Measurements from ENCODE around the gene PDRG1.

PDRG1 gene

GRCh38 chr20:31896049-31896448 is 55.8 kb downstream of the PDRG1 start:
- TF ChIP-seq TAF1 (IDR thresholded peaks at IDR 0.05; ENCODE audit: borderline replicate concordance, insufficient read depth, low read length) (no peak), FOXP2 (optimal IDR thresholded peaks at IDR 0.05; ENCODE audit: borderline replicate concordance, extremely low read depth, extremely low read length, insufficient read depth) (no peak), SIN3A (IDR thresholded peaks at IDR 0.05; ENCODE audit: borderline replicate concordance, insufficient read depth, low read length) (no peak), POLR2AphosphoS5 (IDR thresholded peaks at IDR 0.05; ENCODE audit: low read depth, low read length) (no peak)
- TF ChIP-seq, protein P1, sequence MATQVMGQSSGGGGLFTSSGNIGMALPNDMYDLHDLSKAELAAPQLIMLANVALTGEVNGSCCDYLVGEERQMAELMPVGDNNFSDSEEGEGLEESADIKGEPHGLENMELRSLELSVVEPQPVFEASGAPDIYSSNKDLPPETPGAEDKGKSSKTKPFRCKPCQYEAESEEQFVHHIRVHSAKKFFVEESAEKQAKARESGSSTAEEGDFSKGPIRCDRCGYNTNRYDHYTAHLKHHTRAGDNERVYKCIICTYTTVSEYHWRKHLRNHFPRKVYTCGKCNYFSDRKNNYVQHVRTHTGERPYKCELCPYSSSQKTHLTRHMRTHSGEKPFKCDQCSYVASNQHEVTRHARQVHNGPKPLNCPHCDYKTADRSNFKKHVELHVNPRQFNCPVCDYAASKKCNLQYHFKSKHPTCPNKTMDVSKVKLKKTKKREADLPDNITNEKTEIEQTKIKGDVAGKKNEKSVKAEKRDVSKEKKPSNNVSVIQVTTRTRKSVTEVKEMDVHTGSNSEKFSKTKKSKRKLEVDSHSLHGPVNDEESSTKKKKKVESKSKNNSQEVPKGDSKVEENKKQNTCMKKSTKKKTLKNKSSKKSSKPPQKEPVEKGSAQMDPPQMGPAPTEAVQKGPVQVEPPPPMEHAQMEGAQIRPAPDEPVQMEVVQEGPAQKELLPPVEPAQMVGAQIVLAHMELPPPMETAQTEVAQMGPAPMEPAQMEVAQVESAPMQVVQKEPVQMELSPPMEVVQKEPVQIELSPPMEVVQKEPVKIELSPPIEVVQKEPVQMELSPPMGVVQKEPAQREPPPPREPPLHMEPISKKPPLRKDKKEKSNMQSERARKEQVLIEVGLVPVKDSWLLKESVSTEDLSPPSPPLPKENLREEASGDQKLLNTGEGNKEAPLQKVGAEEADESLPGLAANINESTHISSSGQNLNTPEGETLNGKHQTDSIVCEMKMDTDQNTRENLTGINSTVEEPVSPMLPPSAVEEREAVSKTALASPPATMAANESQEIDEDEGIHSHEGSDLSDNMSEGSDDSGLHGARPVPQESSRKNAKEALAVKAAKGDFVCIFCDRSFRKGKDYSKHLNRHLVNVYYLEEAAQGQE (IDR thresholded peaks at IDR 0.05; ENCODE audit: insufficient read depth in 1 of 2, low read depth in 2 of 2, low read length in 2 of 2) = no peak

- TF ChIP-seq, protein P1 (IDR thresholded peaks at IDR 0.05; ENCODE audit: insufficient read depth in 1 of 2, low read depth in 2 of 2, low read length in 2 of 2) = no peak
- TF ChIP-seq TAF1 (IDR thresholded peaks at IDR 0.05; ENCODE audit: borderline replicate concordance, insufficient read depth, low read length) = no peak
- no peak for TF ChIP-seq POLR2AphosphoS5 (IDR thresholded peaks at IDR 0.05; ENCODE audit: low read depth, low read length)
- no peak for TF ChIP-seq FOXP2 (optimal IDR thresholded peaks at IDR 0.05; ENCODE audit: borderline replicate concordance, extremely low read depth, extremely low read length, insufficient read depth)
- TF ChIP-seq SIN3A (IDR thresholded peaks at IDR 0.05; ENCODE audit: borderline replicate concordance, insufficient read depth, low read length) = no peak
Measured at GRCh38 chr20:31894980-31895675, 56.7 kb downstream of the PDRG1 start.
